CD4-positive, alpha-beta T cell treated with Interleukin-15 for 1 hour (primary cell): ENCODE results near the gene AKAP13.

ENCODE experiments used
- DNase-seq: peaks from one replicate; pipeline ENCODE4 v3.0.0-alpha.2; 2020

AKAP13 gene

DNA sequence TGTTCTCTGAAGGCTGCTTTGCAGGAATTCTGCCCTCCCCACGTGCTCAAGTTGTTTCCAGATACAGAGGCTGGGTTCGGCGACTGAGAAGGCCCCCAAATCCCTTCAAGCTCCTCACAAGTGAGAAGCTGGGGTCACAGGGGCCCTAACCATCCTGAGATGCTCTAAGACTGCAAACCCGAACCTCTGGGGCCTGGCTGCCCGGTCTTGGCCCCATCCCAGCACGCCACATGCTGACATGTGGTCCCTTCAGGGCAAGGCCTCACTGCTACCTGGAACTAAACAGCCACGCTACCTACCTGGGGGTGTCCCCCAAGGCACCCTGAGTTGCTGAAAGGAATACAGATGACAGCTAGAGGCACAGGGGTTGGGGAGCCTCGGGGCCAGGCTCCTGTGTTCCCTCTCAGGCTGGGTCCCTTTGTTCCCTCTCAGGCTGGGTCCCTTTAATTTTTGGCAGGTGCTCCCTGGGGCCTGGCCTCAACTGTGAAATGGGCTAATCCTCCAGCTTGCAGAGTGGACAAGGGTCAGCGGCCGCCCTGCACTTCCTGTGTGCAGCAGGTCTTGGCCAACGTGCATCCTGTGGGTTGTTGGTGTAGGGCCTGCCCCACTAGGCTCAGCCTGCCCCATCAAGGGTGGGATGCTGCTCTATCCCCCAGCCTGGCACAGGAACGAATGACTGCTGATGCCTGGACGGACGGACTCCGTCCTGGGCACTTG is 381.8 kb downstream of the AKAP13 start:
- no peak for DNase-seq

DNA sequence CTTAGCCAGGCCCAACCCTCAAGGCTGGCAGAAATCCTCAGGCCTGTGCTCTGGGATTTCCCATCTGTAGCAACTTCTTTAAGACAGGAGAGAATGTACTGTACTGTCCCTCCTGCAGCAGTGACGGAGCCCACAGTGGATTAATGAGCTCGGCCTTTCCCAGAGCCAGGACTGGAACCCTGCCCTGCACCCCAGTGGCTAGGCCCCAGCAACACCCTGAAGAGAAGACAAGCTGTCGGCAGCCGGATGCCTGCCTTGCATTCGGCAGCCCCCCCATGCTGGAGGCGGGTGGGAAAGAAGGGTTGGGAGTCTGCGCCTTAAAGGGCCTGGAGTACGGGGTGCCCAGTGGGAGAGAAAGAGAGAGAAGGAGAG is 382.3 kb downstream of the AKAP13 start:
- no peak for DNase-seq

- DNase-seq, result no peak
Observed at GRCh38 chr15:85763157-85763556, 382.8 kb downstream of the AKAP13 start.

DNA sequence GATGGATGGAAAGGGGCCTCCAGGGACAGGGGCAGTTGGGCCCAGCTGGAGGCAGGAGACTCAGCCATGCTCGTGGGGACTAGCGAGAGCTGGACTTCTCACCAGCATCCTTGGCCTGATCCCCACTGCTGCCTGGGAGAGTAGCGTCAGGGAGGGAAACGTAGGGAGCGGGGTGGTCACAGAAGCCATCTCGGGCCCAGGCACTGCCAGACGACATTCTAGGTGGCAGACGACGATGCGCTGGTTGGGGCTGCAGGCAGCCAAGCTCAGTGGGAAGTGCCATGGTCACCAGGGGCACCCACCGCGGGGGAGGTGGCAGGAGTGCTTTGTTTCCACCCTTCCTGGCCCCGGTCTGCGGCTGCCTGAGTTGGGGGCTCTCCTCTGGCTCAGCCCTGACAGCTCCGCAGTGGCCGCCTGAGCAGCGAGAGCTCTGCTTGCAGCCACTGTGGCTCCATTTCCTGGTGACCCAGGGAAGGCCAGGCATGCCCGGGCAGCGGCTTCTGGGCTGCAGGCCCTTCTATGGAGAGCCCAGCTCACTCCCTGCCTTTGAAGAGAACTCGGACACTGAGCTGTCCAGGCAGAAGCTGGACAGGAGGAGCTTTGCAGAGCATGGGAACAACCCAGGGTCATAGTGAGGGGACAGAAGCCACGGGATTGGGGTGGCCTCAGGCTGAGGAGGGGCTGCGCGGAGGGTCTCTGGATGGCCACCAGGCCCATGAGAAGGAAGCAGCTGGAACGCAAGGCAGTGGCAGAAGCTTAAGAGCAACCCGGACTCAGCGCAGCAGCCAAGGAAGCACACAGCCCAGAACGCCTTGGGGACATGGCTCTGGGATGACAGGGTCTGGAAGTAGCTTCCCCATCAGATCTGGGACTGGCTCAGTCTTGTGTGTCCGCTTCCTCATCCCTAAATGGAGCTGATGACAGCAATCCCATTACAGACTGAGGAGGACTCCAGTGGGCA is 383.6 kb downstream of the AKAP13 start:
- DNase-seq, result no peak

- DNase-seq, result no peak
Observed at GRCh38 chr15:85764649-85765277, 384.4 kb downstream of the AKAP13 start.

DNA sequence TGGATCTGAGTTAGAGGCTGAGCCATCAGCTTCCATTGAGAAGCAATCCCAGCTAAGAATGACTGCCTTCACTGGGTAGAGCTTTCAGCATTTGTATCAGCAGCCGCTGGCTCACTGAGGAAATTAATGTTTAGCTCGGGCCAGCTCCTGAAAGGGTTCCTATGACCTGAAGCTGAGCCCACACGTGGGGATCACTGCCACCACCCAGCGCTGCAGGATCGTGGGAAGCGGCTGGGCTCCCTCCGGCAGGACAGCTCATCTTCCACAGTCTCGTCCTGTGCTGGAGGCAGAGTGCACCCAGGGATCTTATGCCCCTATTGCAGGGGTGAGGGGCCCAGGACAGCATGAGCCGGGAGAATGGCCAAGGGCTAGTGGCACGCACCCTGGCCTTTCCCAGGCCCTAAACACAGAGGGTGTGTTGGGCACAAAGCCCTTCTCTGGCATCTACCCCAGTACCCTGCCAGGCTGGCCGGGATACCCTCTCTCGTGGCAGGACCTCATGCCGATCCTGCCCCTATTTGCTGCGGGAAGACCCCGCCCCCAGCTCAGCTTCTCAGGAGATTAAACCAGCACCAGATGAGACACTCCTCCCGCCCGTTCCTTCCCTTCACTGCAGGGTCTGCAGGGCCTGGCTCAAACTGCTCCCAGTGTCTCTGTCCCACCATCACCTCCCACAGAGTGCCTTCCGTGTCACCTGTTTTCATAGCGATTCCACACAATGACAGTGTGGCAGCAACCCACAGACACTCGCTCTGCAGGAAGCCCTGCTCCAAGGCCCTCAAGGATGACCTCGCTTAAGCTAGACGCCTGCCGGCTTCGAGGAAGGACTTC is 385.8 kb downstream of the AKAP13 start:
- DNase-seq, result no peak

GRCh38 chr15:85767785-85768529 is 387.6 kb downstream of the AKAP13 start:
- DNase-seq, result no peak

- DNase-seq, result no peak
Observed at GRCh38 chr15:85768595-85769168, 388.3 kb downstream of the AKAP13 start.

- no peak for DNase-seq
Observed at GRCh38 chr15:85769182-85769900, 388.9 kb downstream of the AKAP13 start.

- DNase-seq, result no peak
Observed at GRCh38 chr15:85770096-85771041, 390.0 kb downstream of the AKAP13 start.

DNA sequence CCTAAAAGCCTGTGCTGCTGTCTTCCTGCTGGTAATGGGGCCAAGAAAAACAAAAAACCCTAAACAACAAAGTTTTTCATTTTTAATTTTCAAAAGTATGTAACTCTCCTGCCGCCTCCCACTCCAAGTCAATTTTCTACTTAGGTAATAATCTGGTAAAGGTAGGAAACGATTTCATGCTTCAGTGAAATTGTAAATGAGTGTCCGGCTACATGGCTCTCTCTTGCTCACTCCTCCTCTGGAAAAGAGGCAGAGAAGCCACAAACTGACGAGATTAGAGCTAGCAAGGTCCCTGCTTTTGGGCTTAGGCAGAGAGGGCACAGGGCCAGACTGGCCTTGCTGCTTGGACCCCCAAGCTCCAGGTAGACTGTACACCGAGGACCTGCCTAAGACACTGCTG is 390.9 kb downstream of the AKAP13 start:
- no peak for DNase-seq

DNA sequence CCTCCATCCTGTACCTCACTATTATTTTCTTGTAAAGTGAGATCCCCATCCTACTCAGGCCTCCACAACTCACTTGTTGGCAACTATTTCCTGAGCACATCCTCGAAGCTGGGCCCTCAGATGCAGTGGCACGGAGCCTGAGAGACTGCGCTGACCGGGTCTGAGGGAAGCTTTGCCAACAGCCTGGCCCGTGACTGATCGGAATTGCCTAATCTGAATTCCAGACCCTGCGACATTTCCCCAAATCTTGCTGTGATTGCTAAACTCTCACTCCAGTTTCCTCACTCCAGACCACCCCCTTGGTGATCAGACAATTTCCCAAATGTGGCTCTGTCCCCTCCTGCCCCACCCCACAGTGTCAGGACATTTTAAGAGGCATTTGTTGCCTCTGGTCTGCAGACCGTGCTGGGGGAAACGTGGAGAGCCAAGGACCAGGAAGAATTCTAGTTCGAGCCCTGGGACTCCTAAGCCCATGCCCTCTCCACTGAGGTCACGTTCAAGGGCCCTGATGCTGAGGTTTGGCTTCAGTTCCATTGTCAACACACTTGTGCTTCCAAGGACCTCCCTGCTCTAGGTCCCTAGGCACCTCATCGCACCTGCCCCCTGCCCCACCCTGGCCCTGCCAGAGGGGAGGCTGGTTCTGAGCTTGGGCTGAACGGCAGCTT is 391.5 kb downstream of the AKAP13 start:
- DNase-seq, result no peak

- no peak for DNase-seq
Observed at GRCh38 chr15:85772668-85773067, 392.3 kb downstream of the AKAP13 start.

GRCh38 chr15:85773249-85773648 is 392.8 kb downstream of the AKAP13 start:
- no peak for DNase-seq

DNA sequence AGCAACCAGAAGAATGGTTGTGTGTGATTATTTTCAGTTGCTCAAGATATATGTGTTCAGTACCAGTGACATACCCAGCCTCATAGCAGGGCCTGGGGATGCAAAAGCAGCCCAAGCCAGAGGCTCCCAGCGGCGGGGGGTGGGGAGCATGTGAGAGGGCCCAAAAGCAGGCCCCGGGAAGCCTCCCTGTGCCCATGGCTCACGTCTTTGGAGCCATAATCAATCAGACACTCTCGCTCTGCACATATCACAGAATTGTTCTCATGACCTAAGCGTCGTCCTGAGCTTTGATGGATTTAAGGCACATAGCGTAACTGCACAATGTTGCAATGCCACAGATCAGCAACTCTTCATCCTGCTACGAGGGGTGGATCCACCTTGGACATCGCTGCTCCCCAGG is 393.6 kb downstream of the AKAP13 start:
- DNase-seq, result no peak

DNA sequence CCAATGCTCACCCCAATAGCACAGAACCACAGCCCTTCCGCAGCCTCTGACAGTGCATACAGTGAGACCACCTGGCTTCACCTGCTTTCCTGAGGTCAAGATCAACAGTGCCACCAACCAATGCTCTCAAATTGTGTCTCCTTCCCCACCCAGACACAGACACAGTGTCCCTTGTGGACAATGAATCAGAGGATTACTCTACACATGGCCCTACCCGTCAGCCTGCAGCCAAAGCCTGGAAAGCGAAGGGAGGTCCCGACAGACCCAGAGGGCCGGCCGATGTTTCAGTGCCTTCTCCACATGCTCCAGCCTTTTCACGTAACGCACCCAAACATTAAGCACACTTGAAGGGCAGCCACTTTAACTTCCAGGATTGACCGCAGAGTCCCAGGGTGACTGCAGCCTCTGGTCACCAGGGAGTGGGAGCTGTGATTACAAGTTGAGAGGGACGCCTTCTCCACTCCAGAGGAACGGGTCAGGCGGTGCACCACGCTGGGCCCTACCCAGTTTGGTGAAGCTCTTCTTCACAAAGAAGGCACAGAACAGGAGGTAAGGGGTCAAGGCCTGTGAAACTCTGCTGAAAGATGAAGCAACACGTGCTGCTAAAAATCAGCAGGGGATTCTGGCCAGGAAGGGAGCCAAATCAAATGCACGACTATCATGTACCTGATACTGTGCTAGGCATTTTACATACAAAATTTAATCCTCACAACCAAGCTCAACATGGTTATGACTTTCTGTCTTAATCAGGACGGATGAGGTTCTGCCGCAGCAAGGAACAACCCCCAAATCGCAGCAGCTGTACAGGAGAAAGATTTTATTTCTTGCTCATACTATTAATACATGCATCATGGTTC is 397.1 kb downstream of the AKAP13 start:
- DNase-seq, result no peak

DNA sequence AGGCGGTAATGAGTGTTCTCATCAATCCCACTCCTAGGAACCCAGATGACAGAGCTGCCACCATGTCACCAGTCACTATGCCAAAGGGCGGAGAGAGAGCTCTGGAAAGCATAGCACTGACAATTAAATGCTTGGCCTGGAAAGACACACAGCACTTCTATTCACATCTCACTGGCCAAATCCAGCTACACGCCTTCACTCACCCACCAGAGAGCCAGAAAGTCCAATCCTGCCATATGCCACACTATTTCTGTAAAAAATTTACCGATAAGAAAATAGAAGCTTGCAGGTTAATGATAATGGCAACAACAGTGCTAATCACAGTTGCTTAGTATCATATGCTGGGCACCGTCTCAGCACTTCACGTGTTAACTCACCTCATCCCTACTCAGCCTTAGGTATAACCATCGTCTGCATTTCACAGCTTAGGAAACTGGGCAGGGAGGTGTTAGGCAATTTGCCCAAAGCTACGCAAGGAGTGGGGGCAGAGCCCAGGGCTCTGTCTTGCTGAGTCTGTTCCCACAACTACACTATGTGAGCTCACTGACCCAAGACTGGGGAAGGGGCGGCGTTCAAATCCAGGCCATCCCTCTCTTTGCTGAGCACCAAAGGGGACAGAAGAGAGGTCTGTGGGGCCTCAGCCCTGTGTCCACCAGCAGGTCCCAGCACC is 397.8 kb downstream of the AKAP13 start:
- no peak for DNase-seq

DNA sequence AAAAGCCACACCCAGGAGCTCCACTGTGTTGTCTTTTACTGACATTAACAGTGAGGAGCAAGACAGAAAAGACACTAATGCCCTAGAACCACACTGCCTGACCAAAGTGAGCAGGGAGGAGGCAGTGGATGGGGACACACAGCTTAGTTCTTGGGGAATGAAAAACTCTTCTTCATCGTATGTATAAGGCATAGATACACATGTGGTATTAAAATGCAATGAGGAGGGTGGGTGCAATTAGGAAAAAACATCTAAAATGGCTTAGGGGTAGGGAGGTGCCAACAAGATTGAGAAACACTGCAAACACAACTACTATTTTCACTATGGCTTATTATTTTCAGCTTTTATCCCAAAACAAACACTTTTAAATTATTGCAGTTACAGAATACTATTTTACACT is 398.8 kb downstream of the AKAP13 start:
- DNase-seq, result no peak
